HepG2 (cell line): ENCODE measurements around the gene HIPK3. TPM values are rescaled to one million over a fixed set of nuclear protein-coding genes. Genes with fewer than 3 reads are reported as not detected.

ENCODE experiments used
- MXI1 ChIP-seq: IDR thresholded peaks from 3 replicates; pipeline ENCODE4 v1.6.1; 2012; ENCODE audit warnings: low read depth, low read length, inconsistent platforms, borderline replicate concordance
- PCBP1 ChIP-seq: fragments of 200-400 bp; formaldehyde crosslinking; IDR thresholded peaks from 2 replicates; pipeline ENCODE4 v1.6.1; 2017; ENCODE audit warnings: mild to moderate bottlenecking, low read depth, low read length, borderline replicate concordance
- PHF8 ChIP-seq: sonication (generic); formaldehyde crosslinking; IDR thresholded peaks from 2 replicates; pipeline ENCODE4 v1.5.0; 2020; ENCODE audit warnings: missing genetic modification reagents
- REPIN1 ChIP-seq: sonication (generic); formaldehyde crosslinking; IDR thresholded peaks from 2 replicates; pipeline ENCODE4 v1.8.0; 2022; ENCODE audit warnings: missing genetic modification reagents, low read depth, mild to moderate bottlenecking, borderline replicate concordance
- ZBTB26 ChIP-seq: IDR thresholded peaks from 2 replicates; pipeline ENCODE4 v1.6.1; 2016; ENCODE audit warnings: missing compliant biosample characterization, missing genetic modification reagents, borderline replicate concordance
- ZBTB34 ChIP-seq: sonication (generic); formaldehyde crosslinking; IDR thresholded peaks from 2 replicates; pipeline ENCODE4 v1.8.0; 2022; ENCODE audit warnings: mild to moderate bottlenecking, missing genetic modification reagents
- ZGPAT ChIP-seq: IDR thresholded peaks from 2 replicates; pipeline ENCODE4 v1.6.1; 2016; ENCODE audit warnings: mild to moderate bottlenecking
- ZNF850 ChIP-seq: sonication (generic); formaldehyde crosslinking; conservative IDR thresholded peaks from 2 replicates; pipeline ENCODE4 v1.9.0; 2021; ENCODE audit warnings: mild to moderate bottlenecking, missing genetic modification reagents
- polyA plus RNA-seq, 8 experiments: library from polyadenylated mRNA; depleted of rRNA in 3 of 8; stranded (reverse) in 7 of 8; unstranded in 1 of 8; fragments of >200 nt; fragmentation: Illumina TruSeq in 4 of 8; extraction: Trizol in 4 of 8; gene quantifications; 2 replicates each; pipeline versions ENCODE4 v1.2.1 to v1.2.3, GENCODE V29; 2011 to 2016; ENCODE audit warnings: low read depth in 4 of 8, missing spikeins in 1 of 8, mixed read lengths in 1 of 8; ENCODE audit not compliant: insufficient read depth in 1 of 8
- total RNA-seq, 5 experiments: library from RNA; depleted of rRNA; stranded (reverse); fragments of >200 nt; fragmentation: Illumina TruSeq; extraction: Trizol; gene quantifications; 2 replicates each; pipeline ENCODE4 v1.2.3, GENCODE V29; 2016; ENCODE audit warnings: low read depth in 1 of 5
- TF ChIP-seq, protein P1 (sequence below): sonication (generic); formaldehyde crosslinking; IDR thresholded peaks from 2 replicates; pipeline ENCODE4 v1.8.0; 2022; ENCODE audit warnings: low read depth, missing genetic modification reagents
- TF ChIP-seq, protein P2 (sequence below): sonication (generic); formaldehyde crosslinking; IDR thresholded peaks from 2 replicates; pipeline ENCODE4 v1.5.0; 2020; ENCODE audit warnings: mild to moderate bottlenecking, missing genetic modification reagents, borderline replicate concordance
- TF ChIP-seq, protein P3 (sequence below): sonication (generic); formaldehyde crosslinking; IDR thresholded peaks from 2 replicates; pipeline ENCODE4 v1.5.0; 2020; ENCODE audit warnings: missing genetic modification reagents

HIPK3 gene
- total and polyA plus RNA-seq, 2 of the 13 experiments (the other 11 are each of a cell fraction or from before 2014, with no cell fraction given), result 20.5 to 44.3 TPM

DNA sequence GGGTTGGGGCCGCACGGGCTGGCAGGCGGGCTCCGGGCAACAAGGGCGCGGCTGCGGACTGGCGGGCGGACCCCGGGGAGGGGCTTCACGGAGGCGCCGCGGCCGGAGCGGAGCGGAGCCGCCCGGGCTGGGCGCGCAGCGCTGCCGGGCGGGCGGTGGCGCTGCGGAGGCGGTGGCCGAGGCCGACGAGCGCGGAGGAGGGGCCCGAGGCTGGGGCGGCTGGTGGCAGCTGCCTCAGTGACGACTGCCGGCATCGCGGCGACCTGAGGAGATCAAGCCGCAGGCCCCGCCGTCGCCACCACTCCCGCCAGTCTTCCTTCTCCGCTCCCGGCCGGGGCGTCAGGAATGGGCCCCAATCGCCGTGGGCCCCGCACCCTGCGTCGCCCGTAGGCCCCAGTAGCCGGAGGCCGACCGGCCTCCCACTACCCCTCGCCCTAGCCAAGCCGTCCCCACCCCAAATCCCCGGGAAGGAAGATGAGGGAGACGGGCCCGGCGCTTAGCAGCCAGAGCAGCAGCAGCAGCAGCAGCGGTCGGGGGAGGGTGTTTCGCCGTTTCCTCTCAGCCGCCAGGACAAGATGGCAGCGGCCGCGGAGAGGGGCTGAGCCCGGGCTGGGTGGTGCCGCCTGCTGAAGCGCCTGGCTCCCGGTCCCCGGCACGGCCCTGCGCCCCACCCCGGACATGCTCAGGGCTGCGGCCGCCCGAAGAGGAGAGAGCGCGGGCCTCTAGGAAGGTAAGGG is at the start of gene HIPK3 (continued):
- TF ChIP-seq ZBTB34 (CRISPR knock-in tag), result no peak
- TF ChIP-seq, protein P1, sequence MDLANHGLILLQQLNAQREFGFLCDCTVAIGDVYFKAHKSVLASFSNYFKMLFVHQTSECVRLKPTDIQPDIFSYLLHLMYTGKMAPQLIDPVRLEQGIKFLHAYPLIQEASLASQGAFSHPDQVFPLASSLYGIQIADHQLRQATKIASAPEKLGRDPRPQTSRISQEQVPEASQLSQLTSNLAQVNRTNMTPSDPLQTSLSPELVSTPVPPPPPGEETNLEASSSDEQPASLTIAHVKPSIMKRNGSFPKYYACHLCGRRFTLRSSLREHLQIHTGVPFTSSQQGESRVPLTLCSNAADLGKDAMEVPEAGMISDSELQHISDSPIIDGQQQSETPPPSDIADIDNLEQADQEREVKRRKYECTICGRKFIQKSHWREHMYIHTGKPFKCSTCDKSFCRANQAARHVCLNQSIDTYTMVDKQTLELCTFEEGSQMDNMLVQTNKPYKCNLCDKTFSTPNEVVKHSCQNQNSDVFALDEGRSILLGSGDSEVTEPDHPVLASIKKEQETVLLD, result no peak
- TF ChIP-seq REPIN1 (CRISPR knock-in tag), result peak; percentile 41; the same call in 1 of the 2 replicates
- TF ChIP-seq ZNF850 (CRISPR knock-in tag), result no peak
- TF ChIP-seq MXI1, result no peak
- TF ChIP-seq PCBP1, result peak; percentile 65; the same call in 1 of the 2 replicates
- TF ChIP-seq ZGPAT, result peak; percentile 60; the same call in 1 of the 2 replicates
- TF ChIP-seq PHF8 (CRISPR knock-in tag), result peak; percentile 87
- no peak; the same call in 1 of the 2 replicates for TF ChIP-seq ZBTB26
- TF ChIP-seq, protein P2, sequence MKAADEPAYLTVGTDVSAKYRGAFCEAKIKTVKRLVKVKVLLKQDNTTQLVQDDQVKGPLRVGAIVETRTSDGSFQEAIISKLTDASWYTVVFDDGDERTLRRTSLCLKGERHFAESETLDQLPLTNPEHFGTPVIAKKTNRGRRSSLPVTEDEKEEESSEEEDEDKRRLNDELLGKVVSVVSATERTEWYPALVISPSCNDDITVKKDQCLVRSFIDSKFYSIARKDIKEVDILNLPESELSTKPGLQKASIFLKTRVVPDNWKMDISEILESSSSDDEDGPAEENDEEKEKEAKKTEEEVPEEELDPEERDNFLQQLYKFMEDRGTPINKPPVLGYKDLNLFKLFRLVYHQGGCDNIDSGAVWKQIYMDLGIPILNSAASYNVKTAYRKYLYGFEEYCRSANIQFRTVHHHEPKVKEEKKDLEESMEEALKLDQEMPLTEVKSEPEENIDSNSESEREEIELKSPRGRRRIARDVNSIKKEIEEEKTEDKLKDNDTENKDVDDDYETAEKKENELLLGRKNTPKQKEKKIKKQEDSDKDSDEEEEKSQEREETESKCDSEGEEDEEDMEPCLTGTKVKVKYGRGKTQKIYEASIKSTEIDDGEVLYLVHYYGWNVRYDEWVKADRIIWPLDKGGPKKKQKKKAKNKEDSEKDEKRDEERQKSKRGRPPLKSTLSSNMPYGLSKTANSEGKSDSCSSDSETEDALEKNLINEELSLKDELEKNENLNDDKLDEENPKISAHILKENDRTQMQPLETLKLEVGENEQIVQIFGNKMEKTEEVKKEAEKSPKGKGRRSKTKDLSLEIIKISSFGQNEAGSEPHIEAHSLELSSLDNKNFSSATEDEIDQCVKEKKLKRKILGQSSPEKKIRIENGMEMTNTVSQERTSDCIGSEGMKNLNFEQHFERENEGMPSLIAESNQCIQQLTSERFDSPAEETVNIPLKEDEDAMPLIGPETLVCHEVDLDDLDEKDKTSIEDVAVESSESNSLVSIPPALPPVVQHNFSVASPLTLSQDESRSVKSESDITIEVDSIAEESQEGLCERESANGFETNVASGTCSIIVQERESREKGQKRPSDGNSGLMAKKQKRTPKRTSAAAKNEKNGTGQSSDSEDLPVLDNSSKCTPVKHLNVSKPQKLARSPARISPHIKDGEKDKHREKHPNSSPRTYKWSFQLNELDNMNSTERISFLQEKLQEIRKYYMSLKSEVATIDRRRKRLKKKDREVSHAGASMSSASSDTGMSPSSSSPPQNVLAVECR (CRISPR knock-in tag), result peak; percentile 49; the same call in 1 of the 2 replicates
- TF ChIP-seq, protein P3, sequence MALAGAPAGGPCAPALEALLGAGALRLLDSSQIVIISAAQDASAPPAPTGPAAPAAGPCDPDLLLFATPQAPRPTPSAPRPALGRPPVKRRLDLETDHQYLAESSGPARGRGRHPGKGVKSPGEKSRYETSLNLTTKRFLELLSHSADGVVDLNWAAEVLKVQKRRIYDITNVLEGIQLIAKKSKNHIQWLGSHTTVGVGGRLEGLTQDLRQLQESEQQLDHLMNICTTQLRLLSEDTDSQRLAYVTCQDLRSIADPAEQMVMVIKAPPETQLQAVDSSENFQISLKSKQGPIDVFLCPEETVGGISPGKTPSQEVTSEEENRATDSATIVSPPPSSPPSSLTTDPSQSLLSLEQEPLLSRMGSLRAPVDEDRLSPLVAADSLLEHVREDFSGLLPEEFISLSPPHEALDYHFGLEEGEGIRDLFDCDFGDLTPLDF (CRISPR knock-in tag), result no peak; the same call in 1 of the 2 replicates
- TF ChIP-seq, all 625 proteins: peak for 133
